A549 (cell line): ENCODE results near the gene HOXA13.

Experiments
- CTCF ChIP-seq: fragments of >200 bp; sonication (Bioruptor Twin); formaldehyde crosslinking; IDR thresholded peaks from 3 replicates; pipeline ENCODE4 v1.5.1; 2016
- E2F6 ChIP-seq: IDR thresholded peaks from 2 replicates; pipeline ENCODE4 v1.6.1; 2012; ENCODE audit warnings: low read depth, borderline replicate concordance
- EP300 ChIP-seq, 2 experiments: fragments of >200 bp; sonication (Bioruptor Twin); formaldehyde crosslinking; IDR thresholded peaks; 2 replicates in 1 of 2; 3 replicates in 1 of 2; pipeline ENCODE4 v1.6.1; 2016 to 2017
- HOXA7 ChIP-seq: fragments of 250-450 bp; sonication (Bioruptor Pico); IDR thresholded peaks from 2 replicates; pipeline ENCODE4 v1.5.0; 2020; ENCODE audit warnings: mild to moderate bottlenecking, moderate library complexity
- HOXB5 ChIP-seq: fragments of 250-450 bp; sonication (Bioruptor Pico); IDR thresholded peaks from 2 replicates; pipeline ENCODE4 v1.5.0; 2020; ENCODE audit warnings: mild to moderate bottlenecking, moderate library complexity
- MYC ChIP-seq: IDR thresholded peaks from 2 replicates; pipeline ENCODE4 v1.6.1; 2012; ENCODE audit warnings: mild to moderate bottlenecking, inconsistent platforms, low read length, improper control_type of control experiment, borderline replicate concordance
- POLR2A ChIP-seq: IDR thresholded peaks from 2 replicates; pipeline ENCODE4 v1.6.1; 2012; ENCODE audit warnings: mild to moderate bottlenecking, low read length
- RAD21 ChIP-seq, 2 experiments: fragments of >200 bp in 1 of 2; sonication (Bioruptor Twin) in 1 of 2; formaldehyde crosslinking in 1 of 2; IDR thresholded peaks in 1 of 2; conservative IDR thresholded peaks in 1 of 2; 2 replicates in 1 of 2; 3 replicates in 1 of 2; pipeline ENCODE4 v1.6.1; 2012 to 2018; ENCODE audit warnings: inconsistent platforms in 1 of 2
- RFX5 ChIP-seq: fragments of 450-650 bp; IDR thresholded peaks from 2 replicates; pipeline ENCODE4 v1.7.1; 2014; ENCODE audit warnings: antibody characterized with exemption, mild to moderate bottlenecking, moderate library complexity
- RNF2 ChIP-seq: fragments of 200-600 bp; sonication (generic); IDR thresholded peaks from 2 replicates; pipeline ENCODE4 v1.6.1; 2016; ENCODE audit warnings: low read depth, mild to moderate bottlenecking, antibody characterized with exemption, moderate library complexity, borderline replicate concordance
- SMC3 ChIP-seq: fragments of >200 bp; sonication (Bioruptor Twin); formaldehyde crosslinking; IDR thresholded peaks from 3 replicates; pipeline ENCODE4 v1.6.1; 2018; ENCODE audit warnings: inconsistent platforms
- ZFP36 ChIP-seq: fragments of 450-650 bp; IDR thresholded peaks from 2 replicates; pipeline ENCODE4 v1.6.1; 2014; ENCODE audit warnings: borderline replicate concordance; ENCODE audit not compliant: partially characterized antibody
- ZSCAN20 ChIP-seq: fragments of 250-450 bp; sonication (Bioruptor Pico); IDR thresholded peaks from 2 replicates; pipeline ENCODE4 v1.8.0; 2022; ENCODE audit warnings: mild to moderate bottlenecking, moderate library complexity

- TF ChIP-seq POLR2A (no peak), HOXA7 (CRISPR knock-in tag) (no peak), MYC (no peak), RAD21 (conservative IDR thresholded peaks at IDR 0.05 in 1 of 2, IDR thresholded peaks at IDR 0.05 in 1 of 2) (no peak), CTCF (no peak), ZFP36 (no peak), RFX5 (no peak), SMC3 (no peak), EP300 (IDR thresholded peaks at IDR 0.05) (no peak), ZSCAN20 (no peak), RNF2 (no peak), E2F6 (no peak), HOXB5 (CRISPR knock-in tag) (no peak)
Observed at GRCh38 chr7:27188386-27189294, 11.3 kb downstream of the HOXA13 start.
